ENCODE results near the gene WDR46.

Gene WDR46

DNA sequence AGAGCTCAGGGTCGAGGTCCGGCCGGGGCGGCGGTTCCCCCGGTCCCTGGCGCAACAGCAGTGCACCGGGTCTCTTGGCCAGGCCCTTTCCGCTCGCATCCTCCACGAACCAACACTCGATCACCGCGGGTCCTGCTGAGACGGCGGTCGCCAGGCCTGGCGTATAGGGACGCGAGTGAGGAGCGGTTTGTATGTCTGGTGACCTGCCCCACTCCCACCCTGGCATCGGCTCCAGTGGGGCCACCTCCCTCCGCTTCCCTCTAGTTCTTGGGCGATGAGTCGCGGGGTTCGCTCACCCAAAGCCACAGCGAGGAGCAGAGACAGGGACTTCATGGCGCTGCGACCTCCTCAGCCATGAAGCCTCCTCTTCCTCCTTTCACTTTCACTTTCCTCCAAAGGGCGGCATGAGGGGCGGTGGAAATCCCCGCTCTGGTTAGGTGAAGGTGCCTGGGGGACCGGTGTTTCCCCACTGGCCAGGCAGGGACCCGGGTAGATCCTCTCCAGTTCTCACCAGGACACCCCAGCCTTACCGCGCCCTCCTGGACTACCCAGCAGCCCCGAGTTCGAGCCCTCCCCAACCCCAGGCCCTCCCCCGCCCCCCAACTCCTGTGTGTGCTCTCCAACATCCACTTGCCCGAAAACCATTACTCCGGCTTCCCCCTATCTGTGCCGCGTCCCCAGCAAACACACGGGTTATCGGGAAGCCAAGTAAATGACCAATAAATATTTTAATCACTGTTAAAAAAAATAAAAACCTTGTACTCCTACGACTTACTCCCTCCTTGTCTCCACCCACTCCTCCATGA lies 24.9 kb upstream of the WDR46 start, which contains the start of gene TAPBP:
TAPBP (minus strand) TSS at position 370 of the 806 bp plus-strand sequence; CDS start at position 333, 37 bp downstream.
- peak in 36 of 56 donors; percentile 13 to 76 (median 56) for DNase-seq

GRCh38 chr6:33313105-33313708 lies 24.2 kb upstream of the WDR46 start:
- DNase-seq = peak in 30 of 56 donors; percentile 8 to 62 (median 42)

DNA sequence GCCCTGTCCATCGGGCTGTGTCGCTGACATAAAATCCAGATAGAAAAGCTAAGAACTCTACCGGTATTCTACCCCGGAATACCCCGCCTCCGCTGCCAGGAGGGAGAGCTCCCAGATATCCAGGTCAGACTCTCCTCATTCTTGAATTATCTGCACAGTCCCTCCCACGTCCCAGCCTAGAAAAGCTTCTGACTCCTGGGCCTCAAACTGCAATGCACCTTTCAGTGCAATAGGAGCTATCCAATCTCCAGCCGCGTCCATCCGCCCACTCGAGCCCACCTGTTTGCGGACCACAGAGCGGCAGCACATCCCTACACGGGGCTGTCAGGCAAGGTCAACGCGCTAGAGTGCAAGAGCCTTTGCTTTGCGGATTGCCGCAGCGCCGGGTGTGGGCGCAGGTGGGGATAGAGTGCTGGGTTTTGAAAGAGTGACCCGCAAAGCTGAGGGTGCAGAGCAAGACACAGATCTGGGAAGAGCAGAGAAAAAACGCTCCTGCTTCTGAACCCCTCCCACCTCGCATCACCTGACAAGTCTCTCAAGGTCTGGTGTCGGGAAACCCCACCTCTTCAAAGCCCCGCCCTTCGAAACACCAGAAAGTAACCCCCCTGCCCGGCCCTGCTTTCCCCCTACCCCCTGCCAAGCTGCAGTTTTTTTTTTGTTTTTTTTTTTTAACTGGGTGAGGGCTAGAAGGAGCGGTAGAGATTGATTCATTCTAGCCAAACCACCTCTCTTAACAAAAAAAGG lies 23.5 kb upstream of the WDR46 start:
- peak in 39 of 56 donors; percentile 9 to 67 (median 42) for DNase-seq

DNA sequence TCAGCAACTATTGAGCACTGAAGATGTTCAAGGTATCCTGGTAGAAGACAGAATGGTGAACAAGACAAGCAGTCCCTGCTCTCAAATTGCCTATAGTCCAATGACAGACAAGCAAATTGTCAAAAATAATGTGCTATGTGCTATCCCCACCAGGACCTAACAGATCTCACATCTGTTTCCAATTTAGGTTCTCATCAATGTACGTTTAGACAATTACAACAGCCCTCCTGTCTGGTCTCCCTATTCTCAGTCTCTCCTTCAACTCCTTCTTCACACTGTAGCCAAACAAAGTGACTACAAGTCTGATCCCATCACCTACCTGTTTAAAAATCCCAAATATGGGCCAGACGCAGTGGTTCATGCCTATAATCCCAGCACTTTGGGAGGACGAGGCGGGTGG lies 17.3 kb upstream of the WDR46 start:
- DNase-seq = no peak

DNA sequence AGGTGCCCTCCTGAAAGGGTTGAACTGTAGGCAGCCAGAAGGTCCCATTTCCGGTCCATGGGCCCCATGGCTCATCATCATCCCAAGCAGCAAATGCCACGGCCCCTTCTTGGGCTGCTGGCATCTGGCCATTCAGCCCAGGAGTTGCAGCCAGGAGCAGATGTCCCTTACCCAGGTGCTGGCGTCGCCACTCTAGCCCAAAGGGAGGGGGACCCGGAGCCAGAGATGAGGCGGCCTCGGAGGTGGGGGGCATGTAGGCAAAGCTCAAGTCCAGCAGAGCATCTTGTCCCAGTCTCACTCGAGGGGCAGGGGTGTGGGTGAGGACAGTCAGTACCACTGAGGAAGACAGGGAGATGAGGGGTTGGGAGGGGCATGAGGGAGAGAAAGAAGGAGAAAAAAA lies 16.0 kb upstream of the WDR46 start:
- DNase-seq = no peak

DNA sequence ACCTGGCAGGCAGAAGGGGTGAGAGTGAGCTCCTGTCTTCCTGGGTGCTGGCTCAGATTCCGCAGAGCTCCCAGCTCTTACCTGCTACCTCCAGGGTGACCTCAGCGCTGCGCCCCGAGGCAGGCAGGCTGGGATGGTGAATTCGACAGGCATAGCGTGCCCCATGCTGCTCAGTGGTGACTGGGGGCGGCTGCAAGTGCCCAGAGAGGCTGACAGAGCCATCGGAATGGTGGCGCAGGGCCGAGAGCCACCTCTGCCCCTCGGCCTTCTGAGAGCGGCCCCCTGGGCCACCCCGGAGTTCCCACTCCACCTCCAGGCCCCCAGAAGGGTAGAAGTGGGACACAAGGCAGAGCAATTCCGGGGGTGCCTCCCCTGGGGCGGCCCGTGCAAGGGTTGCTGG lies 15.2 kb upstream of the WDR46 start:
- no peak for DNase-seq

DNA sequence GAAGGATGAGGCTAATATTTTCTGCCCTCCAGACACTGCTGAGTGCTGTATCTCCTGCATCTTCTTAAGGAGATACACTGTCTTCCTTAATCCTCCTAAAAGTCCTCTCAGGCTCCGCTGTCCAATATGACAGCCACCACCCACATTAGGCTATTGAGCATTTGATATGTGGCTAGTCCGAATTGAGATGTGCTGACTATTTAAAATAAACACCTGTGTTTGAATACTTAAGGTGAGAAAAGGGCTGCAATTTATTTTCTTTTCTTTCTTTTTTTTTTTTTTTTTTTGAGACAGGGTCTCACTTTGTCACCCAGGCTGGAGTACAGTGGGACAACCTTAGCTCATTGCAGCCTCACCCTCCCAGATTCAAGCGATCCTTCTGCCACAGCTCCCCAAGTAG lies 12.8 kb upstream of the WDR46 start:
- no peak for DNase-seq

GRCh38 chr6:33299237-33299944 lies 10.4 kb upstream of the WDR46 start:
- DNase-seq = peak; percentile 46 to 92 (median 83)

DNA sequence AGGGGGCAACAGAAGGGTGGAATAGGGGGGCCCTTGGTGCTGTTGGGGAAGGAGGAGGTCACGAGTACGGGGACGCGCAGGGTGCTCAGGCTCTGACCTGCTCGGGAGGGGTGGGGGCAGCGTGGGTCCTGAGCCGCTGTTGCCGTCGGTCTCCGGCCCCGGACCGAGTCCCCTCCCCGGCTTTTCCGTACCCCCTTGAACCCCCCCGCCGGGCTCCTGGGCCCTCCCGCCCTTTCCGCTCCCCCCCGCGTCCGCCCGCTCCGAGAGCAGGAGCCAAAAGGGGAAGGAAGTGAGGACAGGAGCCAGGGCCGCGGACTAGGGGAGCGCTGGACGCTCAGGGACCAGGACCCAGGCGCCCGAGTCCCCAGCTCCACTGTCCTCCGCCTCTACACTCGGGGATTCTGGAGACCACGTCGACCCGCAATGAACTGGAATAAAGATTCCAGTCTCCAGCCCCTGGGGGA lies 9.8 kb upstream of the WDR46 start, which contains the start of gene RGL2:
RGL2 (minus strand) TSS at position 170 of the 464 bp plus-strand sequence. CDS start 332 bp downstream, outside the sequence.
- DNase-seq = peak in 51 of 56 donors; percentile 41 to 87 (median 75)

GRCh38 chr6:33297956-33298772 lies 9.1 kb upstream of the WDR46 start:
- DNase-seq = peak in 29 of 56 donors; percentile 12 to 65 (median 28)

DNA sequence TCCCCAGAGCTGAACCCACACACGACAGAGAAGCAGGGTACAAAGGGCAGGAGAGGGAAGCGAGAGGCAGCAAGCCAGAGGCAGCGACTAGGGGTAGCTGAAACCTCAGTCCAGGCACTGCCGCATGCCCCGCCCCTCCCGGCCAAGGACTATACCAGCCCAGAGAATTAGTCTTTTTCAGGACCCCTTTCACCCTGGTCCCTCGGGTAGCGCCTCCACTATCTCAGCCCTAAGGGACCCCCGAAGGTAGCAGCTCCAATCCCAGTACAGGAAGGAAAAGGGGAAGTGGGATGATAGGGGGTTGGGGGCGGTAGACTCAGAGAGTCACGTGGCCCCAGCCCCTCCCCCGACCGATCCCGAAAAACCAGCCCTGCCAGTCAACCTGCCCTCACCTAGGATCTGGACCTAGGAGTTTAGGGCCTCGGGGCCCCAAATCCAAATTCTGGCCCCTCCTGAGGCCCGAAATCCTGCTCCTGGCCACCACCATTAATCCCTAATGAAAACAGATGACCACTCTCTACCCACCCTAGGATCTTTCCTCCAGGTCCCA lies 8.4 kb upstream of the WDR46 start:
- DNase-seq = peak in 4 of 56 donors; percentile 20 to 29 (median 23)

GRCh38 chr6:33296797-33297405 lies 7.9 kb upstream of the WDR46 start:
- DNase-seq = no peak

DNA sequence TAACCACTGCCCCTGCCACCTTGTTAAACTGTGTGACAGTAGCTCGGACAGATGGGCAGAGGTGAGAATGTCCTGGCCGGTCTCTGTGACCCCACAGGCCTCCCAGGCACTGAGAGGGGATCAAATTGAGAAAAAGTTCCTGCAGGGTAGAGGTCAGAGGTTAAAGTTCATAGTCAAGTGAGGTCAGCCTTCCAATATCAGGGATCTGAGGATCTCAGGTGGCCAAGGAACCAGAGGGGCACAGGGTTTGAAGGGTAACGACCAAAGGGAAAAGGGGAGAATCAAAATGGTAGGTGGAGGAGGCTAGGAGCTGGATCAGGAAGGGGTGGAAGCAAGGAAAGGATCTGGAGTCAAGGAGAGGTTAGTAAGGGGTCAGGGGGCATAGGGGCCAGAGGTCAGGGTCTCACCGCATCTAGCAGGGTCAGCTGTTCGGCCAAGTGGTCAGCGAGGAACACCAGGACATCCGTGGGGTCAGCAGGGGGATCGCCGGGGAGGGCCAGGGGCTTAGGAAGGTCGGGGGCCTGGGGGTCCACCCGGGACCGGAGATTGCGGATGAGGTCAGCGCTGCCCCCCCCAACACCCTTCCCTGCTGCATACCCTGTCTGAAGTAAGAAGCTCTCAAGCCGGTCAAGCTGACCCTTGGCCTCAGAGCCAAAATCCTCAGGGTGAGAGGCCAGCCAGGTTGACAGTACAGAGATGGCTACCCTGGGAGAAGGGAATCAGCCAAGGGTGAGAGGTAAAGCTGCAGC lies 6.8 kb upstream of the WDR46 start:
- DNase-seq = no peak

DNA sequence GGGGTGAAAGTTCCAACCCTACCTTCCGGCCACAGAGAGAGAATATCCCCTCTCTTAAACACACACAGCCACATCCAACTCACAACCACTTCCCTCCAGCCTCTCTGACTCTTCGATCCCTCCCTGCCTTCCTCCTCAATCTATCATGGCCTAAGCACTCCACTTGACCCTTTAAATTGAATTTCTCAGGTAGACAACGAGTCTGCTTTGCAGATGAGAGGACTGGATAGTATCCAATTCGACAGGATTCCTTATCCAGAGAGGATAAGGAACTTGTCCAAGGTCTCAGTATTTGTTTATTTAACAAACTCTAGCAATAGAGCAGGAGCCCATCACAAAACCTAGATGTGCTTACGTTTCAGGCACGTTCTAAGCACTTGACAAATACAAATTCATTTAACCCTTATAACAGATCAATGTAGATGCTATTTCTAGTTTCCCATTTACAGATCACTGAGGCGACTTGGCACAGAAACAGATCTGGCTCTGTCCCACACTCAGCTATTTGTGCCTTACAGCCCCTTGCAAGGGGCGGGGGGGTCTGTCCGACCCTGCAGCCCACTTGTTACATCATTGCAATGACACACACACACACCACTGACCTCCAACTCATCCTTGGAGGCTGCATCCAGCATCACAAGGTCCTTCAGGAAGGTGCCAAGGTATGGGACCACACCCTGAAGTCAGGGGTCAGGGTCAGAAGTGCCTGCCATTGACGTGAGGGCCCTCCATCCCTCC lies 5.2 kb upstream of the WDR46 start:
- no peak for DNase-seq

DNA sequence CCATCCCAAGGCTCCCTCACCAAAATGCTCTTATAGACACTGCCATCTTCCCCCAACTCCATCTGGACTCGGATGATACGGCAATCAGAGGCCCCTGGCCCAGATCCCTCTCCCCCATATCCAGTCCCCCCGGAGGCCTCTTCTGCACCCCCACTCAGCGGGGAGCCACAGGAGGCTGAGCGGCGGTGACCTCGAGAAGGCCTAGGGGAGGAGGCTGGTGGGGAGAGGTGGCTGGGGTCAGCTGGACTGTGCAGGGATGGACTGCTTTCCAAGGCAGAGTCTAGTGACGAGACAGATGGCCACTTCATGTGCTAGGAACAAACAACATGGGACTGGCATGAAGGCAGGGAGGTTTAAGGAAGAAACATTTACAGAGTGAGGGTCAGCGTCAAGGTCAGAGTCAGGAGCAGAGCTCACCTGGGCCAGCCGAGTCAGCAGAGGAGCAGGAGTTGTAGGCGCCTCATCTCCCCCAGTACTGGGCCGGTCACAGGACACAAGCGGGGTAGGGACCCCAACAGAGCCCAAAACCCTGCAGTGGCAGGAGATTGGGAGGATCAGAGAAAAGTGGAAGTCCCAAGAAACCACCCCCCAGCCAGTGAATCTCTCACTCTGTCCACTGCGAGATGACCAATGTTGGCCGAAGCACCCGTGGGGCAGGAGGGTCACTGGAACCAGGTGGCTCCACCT lies 4.1 kb upstream of the WDR46 start:
- DNase-seq = no peak

DNA sequence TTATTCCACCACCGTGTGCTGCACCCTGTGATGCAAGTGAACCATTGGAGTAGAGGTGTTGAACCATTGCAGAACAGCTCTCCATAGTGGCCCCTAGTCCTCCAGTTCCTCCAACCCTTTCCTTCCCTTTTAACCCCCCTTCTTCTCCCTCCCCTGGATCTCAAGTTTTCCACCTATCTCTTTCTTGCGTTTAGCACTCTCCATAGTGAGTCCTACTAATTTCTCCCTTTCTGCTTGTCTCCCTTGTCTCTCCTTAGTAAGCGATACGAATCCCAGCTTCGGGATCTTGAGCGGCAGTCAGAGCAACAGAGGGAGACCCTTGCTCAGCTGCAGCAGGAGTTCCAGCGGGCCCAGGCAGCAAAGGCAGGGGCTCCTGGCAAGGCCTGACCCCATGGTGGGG lies 1.4 kb upstream of the WDR46 start:
- DNase-seq = no peak

GRCh38 chr6:33289784-33290315 lies 811 bp upstream of the WDR46 start:
- no peak for DNase-seq

All from amygdala (tissue), 56 donors.